Measurements from ENCODE around the gene KLF15. TPM values are rescaled to one million over a fixed set of nuclear protein-coding genes. Genes with fewer than 3 reads are reported as not detected.

Gene KLF15
- total and polyA plus RNA-seq, 2 experiments from 2014 or later, result 3.5 to 19.8 TPM

DNA sequence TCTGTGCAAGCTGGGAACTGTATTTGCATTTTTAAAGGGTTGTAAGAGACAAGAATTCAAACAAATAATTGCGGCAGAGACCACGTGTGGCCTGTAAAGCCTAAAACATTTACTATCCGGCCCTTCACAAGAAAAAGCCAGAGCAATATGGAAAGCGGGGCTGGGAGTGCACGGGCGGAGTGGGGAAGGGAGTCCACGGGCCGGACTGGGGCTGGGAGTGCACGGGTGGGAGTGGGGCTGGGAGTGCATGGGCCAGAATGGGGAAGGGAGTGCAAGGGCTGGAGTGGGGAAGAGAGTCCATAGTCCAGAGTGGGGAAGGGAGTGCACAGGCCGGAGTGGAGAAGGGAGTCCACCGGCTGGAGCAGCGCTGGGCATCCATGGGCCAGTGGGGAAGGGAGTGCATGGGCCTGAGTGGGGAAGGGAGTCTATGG is 41.2 kb downstream of the KLF15 start:
- Histone ChIP-seq H3K27ac (ENCODE audit: low read depth) (no peak overlapping the region), H3F3A (replicated peaks; ENCODE audit: low read depth) (no peaks in the 10 kb centered on the region), H4K20me1 (replicated peaks; ENCODE audit: insufficient read depth) (no peaks in the 10 kb centered on the region), H3K4me1 (ENCODE audit: insufficient read depth) (peaks cover 5% of the 10 kb centered on the region), H3K4me3 (no peak overlapping the region), H3K27me3 (ENCODE audit: insufficient read depth) (no peaks in the 10 kb centered on the region), H3K36me3 (ENCODE audit: insufficient read depth) (no peaks in the 10 kb centered on the region), H2AFZ (peak overlapping the region; percentile 83; the same call in 1 of the 2 replicates), H3K79me2 (replicated peaks; ENCODE audit: insufficient read depth) (no peaks in the 10 kb centered on the region), H3K9me2 (ENCODE audit: insufficient read depth) (no peaks in the 10 kb centered on the region), H3K4me2 (no peak overlapping the region)
- Mint-ChIP-seq H3K36me3 (ENCODE audit: low read depth) (no peaks in the 10 kb centered on the region; the same call in 2 of the 3 replicates), H3K4me3 (no peak overlapping the region), H3K27ac (no peak overlapping the region), H3K4me1 (peaks cover 14% of the 10 kb centered on the region), H3K27me3 (ENCODE audit: insufficient read depth, low read depth, poor library complexity) (peaks cover 4% of the 10 kb centered on the region), H3K9me3 (peaks cover under 1% of the 10 kb centered on the region; the same call in 1 of the 3 replicates)
- TF ChIP-seq, protein P1, sequence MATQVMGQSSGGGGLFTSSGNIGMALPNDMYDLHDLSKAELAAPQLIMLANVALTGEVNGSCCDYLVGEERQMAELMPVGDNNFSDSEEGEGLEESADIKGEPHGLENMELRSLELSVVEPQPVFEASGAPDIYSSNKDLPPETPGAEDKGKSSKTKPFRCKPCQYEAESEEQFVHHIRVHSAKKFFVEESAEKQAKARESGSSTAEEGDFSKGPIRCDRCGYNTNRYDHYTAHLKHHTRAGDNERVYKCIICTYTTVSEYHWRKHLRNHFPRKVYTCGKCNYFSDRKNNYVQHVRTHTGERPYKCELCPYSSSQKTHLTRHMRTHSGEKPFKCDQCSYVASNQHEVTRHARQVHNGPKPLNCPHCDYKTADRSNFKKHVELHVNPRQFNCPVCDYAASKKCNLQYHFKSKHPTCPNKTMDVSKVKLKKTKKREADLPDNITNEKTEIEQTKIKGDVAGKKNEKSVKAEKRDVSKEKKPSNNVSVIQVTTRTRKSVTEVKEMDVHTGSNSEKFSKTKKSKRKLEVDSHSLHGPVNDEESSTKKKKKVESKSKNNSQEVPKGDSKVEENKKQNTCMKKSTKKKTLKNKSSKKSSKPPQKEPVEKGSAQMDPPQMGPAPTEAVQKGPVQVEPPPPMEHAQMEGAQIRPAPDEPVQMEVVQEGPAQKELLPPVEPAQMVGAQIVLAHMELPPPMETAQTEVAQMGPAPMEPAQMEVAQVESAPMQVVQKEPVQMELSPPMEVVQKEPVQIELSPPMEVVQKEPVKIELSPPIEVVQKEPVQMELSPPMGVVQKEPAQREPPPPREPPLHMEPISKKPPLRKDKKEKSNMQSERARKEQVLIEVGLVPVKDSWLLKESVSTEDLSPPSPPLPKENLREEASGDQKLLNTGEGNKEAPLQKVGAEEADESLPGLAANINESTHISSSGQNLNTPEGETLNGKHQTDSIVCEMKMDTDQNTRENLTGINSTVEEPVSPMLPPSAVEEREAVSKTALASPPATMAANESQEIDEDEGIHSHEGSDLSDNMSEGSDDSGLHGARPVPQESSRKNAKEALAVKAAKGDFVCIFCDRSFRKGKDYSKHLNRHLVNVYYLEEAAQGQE (IDR thresholded peaks at IDR 0.05; ENCODE audit: unreplicated experiment), result no peak
- TF ChIP-seq ZNF114 (CRISPR knock-in tag; IDR thresholded peaks at IDR 0.05), result no peak
- TF ChIP-seq, protein P2, sequence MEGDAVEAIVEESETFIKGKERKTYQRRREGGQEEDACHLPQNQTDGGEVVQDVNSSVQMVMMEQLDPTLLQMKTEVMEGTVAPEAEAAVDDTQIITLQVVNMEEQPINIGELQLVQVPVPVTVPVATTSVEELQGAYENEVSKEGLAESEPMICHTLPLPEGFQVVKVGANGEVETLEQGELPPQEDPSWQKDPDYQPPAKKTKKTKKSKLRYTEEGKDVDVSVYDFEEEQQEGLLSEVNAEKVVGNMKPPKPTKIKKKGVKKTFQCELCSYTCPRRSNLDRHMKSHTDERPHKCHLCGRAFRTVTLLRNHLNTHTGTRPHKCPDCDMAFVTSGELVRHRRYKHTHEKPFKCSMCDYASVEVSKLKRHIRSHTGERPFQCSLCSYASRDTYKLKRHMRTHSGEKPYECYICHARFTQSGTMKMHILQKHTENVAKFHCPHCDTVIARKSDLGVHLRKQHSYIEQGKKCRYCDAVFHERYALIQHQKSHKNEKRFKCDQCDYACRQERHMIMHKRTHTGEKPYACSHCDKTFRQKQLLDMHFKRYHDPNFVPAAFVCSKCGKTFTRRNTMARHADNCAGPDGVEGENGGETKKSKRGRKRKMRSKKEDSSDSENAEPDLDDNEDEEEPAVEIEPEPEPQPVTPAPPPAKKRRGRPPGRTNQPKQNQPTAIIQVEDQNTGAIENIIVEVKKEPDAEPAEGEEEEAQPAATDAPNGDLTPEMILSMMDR (conservative IDR thresholded peaks at IDR 0.05; ENCODE audit: low read depth in 2 of 2), result no peak
- no peak for TF ChIP-seq POLR2AphosphoS5 (IDR thresholded peaks at IDR 0.05; ENCODE audit: low read depth)
- DNase-seq (ENCODE audit: low spot score) (no peak), ATAC-seq (no peak; the same call in 2 of the 3 replicates)

DNA sequence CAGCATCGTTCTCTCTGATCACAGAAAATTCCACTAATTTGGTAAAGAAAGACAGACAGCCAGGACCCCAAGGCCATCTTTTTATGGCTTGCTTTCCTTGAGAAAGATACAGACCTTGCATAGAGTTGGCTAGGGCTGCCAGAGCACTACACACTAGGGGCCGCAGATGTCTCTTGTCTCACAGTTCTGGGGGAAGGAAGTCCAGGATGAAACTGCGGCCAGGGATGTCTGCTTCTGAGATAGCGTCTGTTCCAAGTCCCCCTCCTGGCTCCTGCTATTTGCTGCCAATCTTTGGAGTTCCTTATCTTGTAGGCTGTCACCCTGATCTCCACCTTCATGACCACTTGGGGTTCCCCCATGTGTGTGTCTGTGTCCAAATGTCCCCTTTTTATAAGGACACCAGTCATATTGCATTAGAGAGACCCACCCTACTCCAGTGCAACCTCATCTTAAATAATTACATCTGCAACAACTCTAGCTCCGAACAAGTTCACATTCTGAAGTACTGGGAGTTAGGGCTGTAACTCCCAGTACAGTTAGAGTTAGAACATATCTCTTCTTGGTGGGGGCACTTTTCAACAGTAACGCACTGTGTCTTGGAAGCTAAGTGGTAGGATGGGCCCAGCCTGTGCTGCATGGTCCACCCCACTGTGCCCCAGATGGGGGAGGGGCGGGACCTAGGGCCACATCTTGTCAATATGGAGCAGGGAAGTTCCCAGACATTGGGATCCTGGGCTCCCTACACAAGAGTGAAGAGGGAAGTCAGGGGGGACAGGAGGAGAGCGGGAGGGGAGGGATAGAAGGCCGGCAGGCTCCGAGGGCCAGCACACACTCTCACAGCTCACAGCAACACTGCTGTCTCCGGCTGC is 42.2 kb downstream of the KLF15 start:
- Mint-ChIP-seq H3K36me3 (ENCODE audit: low read depth) (no peaks in the 10 kb centered on the region; the same call in 2 of the 3 replicates), H3K9me3 (peaks cover 7% of the 10 kb centered on the region; the same call in 2 of the 3 replicates), H3K4me1 (peaks cover 14% of the 10 kb centered on the region), H3K4me3 (no peak overlapping the region), H3K27ac (no peak overlapping the region; the same call in 1 of the 2 replicates), H3K27me3 (ENCODE audit: insufficient read depth, low read depth, poor library complexity) (peaks cover 6% of the 10 kb centered on the region)
- no peaks in the 10 kb centered on the region for H3K36me3 ChIP-seq (ENCODE audit: insufficient read depth)
- H2AFZ ChIP-seq, result peak overlapping the region; percentile 83; the same call in 1 of the 2 replicates
- no peaks in the 10 kb centered on the region for H4K20me1 ChIP-seq (replicated peaks; ENCODE audit: insufficient read depth)
- H3K4me1 ChIP-seq (ENCODE audit: insufficient read depth), result peaks cover 5% of the 10 kb centered on the region
- no peaks in the 10 kb centered on the region for H3F3A ChIP-seq (replicated peaks; ENCODE audit: low read depth)
- H3K27me3 ChIP-seq (ENCODE audit: insufficient read depth), result no peaks in the 10 kb centered on the region
- H3K4me2 ChIP-seq, result no peak overlapping the region
- ATAC-seq, result peak; percentile 55
- no peak overlapping the region for H3K27ac ChIP-seq (ENCODE audit: low read depth)
- H3K79me2 ChIP-seq (replicated peaks; ENCODE audit: insufficient read depth), result no peaks in the 10 kb centered on the region
- no peak overlapping the region for H3K4me3 ChIP-seq
- no peaks in the 10 kb centered on the region for H3K9me2 ChIP-seq (ENCODE audit: insufficient read depth)
- no peak for DNase-seq (ENCODE audit: low spot score)
- TF ChIP-seq JUNB (IDR thresholded peaks at IDR 0.05; ENCODE audit: unreplicated experiment) (no peak), CREB1 (CRISPR knock-in tag; IDR thresholded peaks at IDR 0.05; ENCODE audit: low read depth) (no peak), EZH2phosphoT487 (IDR thresholded peaks at IDR 0.05; ENCODE audit: unreplicated experiment) (no peak)
- TF ChIP-seq, protein P1 (IDR thresholded peaks at IDR 0.05; ENCODE audit: unreplicated experiment), result no peak
- TF ChIP-seq, protein P2 (conservative IDR thresholded peaks at IDR 0.05; ENCODE audit: low read depth in 2 of 2), result no peak
